Esophagus mucosa (tissue), 1 donor: ENCODE measurements around the gene ARL15. TPM values are rescaled to one million over a fixed set of nuclear protein-coding genes. Genes with fewer than 3 reads are reported as not detected.

ENCODE experiments used
- ATAC-seq: fragments of 200-7000 bp; cut with Tn5 transposase; one replicate; pipeline ENCODE4 v1.9.1; 2020
- total RNA-seq: library from RNA; stranded (reverse); gene quantifications from one replicate; pipeline ENCODE4 v1.2.4, GENCODE V29; 2023
- donor health status: DM: yes; HTN: yes; CAD: no.

Gene ARL15
- total RNA-seq, 1 donor from 2014 or later = 10.1 TPM

DNA sequence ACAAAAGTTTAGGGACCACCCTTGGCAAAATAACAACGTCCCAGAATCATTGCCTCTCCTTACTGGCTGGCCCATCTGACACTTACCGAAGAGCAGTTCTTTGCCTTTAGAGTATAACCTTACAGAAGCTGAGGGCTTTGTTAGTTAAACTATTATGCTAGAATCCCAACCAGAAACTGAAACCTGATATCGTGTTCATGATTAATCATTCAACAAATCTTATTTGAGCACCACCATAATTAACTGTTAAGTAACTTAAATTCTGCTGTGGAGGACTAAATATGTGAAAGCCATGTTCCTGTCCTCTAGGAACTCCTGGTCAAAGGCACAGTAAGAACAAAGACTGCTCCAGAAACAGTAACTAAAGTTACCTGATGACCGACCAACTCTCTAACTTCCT lies 104.9 kb downstream of the ARL15 start:
- no peak for ATAC-seq

GRCh38 chr5:54197018-54197417 lies 113.4 kb downstream of the ARL15 start:
- no peak for ATAC-seq

- ATAC-seq = no peak
These were observed 114.7 kb downstream of the ARL15 start for GRCh38 chr5:54195701-54196100.

GRCh38 chr5:54194318-54194717 lies 116.1 kb downstream of the ARL15 start:
- ATAC-seq = no peak

DNA sequence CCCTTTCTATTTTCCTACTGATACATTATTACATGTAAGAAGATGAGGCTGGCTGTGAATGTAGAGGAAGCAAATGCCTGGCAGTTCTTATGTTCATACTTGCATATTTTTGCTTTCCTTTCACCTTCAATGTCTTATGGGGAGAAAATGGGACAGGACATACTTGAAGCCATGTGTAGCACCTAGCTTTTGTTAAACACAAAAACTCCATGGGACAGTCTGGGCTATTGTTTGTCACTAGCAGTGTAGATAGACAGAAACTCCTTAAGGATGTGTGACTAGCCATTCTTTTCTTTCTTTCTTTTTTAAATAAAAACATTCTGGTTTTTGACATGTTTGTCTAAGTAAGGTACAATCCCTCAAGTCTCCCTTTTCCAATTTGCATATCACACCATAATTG lies 122.7 kb downstream of the ARL15 start:
- ATAC-seq = no peak

DNA sequence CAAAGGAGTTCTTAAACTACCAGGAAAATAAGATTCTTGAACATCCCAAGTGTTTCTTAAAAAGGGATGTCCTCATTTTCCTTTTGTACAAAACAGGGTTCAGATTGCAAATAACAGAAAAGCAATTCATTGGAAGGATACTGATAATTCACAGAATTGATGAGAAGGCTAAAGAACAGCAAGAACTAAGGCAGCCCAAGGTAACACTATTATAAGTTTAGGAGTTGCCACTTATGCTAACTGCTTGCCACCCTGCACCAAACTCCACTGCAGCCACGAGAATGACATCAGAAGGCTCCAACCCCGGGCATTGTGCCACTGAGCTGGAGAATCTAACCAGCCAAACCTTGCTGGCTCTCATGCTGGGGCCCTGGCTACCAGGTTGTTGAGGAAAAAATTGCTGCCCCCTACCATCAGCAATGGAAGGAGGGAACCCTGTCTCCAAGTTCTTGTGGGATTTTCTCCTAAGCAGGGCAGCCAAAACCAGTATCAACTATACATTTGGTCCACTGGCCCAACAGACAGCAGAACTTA lies 123.4 kb downstream of the ARL15 start:
- no peak for ATAC-seq

DNA sequence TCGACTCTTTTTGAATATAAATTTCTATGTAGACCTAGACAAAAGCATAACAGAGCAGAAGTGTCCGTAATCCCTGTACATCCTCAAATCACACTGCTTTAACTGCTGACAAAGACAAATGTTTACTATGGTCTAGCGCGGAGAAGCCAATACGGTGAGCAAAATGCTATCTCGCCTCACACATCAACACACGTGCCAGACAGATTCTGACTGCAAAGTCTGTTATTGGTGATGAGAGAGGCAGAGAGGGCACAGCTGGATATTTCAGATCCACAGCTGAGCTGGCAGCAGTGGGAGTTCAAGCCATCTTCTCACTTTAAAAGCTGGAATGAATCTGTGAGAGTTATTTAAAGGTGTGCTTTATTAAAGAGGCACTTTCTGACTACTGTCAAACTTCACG lies 124.3 kb downstream of the ARL15 start:
- ATAC-seq = no peak

DNA sequence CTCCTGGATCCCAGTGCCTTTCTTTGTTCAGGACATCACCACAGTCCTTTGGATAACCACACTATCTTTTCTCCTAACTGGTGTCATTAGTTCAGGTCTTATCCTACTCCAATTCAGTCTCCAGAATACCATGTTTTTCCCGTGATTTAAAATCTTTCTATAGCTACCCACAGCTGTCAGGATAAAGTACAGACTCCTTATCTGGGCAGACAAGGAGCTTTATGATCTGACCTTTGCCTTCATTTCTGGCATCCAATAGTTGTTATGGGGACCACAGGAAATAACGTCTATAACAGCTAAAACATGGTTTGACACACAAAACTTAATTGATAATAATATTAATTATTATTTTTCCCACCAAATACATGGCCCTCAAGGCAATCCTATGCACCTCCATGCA lies 125.6 kb downstream of the ARL15 start:
- ATAC-seq = no peak

DNA sequence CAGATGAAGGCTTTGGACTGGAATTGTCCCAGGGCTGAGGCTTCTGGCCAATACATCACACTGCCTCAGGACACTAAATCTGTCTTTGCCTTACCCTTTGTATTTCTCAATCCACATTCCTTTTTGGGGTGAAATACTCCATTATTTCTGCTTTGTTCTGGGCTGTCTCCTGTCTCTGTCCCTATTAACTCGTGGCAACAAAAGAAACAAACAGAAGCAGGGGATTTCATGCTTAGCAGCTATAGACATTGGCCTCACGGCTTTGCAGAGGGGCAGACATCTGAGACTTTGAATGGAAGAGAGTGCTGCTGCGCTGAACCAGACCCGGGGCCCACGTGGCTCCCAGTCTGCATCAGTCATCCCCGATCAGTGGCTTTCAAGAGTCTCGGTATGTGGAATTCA lies 129.7 kb downstream of the ARL15 start:
- ATAC-seq = no peak

GRCh38 chr5:54178991-54179390 lies 131.4 kb downstream of the ARL15 start:
- no peak for ATAC-seq

DNA sequence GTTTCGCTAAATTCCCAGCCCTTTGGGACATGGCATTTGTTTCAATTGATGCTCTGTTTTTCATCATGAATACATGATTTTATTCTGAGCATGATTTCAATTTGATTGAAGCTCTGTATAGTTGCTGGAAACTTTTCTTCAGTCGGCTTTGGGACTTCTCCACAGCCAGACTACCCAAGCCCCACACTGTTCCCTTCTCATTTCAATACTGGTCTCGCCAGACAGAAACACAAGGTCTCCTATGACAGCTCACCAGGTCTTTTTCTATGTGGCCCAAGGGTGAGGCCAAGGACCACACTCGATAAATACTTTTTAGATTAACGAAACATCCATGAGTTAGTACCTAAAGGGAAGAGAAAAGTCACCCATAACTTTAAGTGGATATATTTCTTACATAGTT lies 132.2 kb downstream of the ARL15 start:
- ATAC-seq = no peak

DNA sequence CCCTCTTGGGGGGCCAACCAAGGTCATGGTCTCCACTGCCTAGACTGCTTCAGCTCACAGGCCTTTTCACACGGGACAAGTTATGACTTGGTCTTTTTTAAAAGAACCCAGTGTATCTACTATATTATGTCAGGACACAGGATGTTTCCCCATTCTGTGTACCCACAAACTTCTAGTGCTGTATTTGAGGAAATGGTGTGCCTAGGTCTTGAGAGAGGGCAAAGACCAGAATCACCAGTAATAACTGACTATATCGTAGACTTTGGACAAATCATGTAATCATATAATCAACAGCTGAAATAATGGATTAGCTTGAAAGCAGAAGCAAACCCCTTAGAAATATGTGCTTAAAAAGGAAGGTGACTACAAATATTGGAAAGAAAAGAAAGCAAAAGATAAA lies 133.3 kb downstream of the ARL15 start:
- ATAC-seq = no peak

DNA sequence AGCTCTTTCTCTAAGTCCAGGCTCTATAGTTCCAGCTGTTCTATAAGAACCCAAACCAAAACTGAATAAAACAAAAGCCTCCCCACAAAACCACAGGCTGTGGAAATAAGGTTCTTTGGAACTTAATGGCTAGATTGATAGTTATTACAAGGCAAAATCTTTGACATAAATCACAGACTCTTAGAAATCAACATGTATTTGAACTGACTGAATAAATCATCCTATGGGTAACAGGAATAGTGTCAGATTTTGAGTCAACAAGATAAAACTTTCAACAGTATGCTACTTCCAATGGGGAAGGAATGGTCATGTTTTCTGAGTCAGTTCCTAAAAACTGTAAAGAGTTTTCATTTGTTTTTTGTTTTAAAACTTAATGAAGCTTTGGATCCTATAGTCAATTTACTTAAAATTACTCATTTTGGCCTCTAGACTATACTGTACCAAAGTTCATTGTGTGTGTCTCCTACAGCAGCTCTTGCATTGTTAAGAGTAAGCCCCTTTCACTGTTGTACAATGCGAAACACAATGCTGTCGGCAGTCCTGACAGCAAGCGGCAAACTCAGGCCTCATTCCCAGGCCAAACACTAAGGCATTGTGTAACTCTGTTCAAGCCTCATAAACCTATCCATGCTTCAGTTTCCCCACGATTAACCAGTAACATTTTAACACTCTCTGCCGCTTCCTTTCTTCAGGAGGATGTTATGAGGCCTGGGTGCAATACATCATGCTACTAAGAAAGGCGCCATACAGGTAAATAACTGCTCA lies 134.1 kb downstream of the ARL15 start:
- ATAC-seq = no peak

DNA sequence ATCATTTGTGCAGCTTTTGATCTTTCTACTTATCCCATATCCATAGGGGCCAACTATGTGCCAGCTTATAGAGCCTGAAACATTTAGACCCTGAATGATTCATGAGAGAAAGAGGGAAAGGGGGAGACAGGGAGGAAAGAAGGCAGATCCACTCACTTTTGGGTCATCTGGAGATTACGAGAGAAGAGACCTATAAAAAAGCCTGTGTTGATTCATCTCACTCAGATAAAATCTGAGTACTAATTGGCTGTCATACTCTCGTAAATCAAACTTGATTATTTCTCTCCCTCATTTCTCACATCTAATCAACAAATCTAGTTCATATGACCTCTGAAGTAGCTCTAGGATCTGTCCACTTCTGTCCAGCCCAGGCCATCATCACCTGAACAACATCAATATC lies 137.1 kb downstream of the ARL15 start:
- no peak for ATAC-seq

DNA sequence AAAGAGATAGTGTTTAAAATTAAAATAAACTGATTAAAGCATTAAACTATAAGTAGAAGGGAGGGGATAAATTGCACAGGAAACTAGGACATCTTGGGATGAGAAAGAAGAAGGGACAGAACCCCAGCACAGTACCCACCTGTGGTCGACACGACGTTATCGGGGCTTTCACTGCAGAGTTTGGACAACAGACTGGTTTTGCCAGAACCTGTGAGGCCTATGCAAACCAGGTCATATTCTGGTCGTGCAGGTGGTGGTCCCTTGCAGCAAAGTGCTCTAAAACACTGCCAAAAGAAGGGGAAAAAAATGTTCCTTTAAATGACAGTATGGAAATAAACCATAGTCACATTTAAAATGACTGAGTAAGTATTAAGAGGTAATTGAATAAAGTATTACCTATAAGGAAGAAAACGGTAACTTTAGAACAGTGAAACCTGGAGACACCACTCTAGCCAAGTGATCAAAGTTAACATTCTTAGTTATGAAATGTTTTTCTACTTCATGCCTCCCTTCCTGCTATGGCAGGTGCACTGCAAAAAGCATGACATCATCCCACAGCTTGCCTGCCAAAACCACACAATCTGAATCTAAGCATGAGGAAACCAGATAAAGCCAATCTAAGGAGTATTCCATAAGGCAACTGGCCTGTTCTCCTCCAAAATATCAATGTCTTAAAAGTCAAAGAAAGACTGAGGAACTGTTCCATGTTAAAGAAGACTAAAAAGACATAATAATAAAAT lies 138.6 kb downstream of the ARL15 start:
- no peak for ATAC-seq

GRCh38 chr5:54165687-54166086 lies 144.7 kb downstream of the ARL15 start:
- no peak for ATAC-seq

GRCh38 chr5:54162184-54162583 lies 148.2 kb downstream of the ARL15 start:
- ATAC-seq = no peak

DNA sequence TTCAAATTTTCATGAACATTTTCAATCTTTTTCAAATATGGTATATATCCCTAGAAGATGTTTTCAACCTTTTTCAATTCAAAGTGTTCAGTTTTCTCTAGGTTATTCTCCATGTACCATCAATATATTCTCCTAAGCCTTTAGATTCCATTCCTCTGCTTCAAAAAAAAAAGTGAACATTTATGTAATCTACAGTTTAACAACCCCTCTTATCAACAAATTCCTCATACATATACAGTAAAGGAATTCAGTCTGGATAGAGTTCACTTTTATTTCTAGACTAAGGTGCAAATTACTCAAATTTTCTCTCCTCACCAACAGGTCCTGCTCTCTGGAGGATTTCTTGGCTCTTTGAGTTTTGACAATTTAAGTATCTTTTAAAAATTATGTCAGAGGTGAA lies 150.0 kb downstream of the ARL15 start:
- no peak for ATAC-seq

DNA sequence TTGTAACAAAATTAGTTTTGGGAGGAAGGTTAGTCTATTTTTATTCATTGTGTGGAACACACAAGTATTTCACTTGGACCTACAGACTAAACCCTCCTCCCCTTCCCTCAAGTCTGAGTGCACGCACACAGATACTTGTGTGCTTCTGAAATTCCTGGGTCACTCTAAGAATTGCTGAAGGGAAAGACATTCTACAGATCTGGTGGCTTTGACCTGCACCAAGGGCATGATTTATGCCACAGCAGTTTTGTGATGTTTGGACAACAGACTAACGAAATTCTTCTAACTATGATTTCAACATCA lies 150.5 kb downstream of the ARL15 start:
- ATAC-seq = no peak

DNA sequence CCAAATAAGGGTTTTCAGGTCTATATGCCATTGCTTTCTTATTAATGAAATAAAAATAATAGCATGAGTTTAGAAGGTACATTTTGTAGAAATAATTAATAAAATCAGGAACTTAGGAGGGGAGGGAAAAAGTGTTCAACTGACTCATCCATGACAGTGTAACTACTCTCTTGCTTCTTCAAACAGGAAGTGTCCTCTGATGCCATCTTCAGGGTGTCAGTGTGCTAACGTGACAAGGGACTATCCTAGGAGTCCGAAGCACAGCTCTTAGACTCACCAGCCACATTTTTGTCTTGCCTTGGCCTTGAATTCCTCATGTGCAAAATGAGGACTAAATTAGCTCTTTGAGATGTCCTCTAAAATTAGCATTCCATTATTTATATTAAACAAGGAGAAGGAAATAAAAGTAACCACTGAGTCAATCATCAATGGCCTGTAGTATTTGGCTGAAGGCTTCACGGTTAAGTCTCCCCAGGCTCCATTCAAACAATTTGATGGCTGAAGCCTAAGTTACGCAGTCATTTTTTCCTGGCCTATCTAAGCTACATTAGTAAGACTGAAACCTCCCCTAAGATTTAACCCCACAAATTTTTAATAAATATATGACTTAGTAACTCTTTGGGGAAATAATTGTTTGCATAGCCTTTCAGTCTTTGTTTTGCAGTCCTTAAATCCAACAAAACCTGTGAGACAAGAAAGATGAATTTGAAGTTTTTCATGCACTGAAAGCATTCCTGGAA lies 151.1 kb downstream of the ARL15 start:
- no peak for ATAC-seq

DNA sequence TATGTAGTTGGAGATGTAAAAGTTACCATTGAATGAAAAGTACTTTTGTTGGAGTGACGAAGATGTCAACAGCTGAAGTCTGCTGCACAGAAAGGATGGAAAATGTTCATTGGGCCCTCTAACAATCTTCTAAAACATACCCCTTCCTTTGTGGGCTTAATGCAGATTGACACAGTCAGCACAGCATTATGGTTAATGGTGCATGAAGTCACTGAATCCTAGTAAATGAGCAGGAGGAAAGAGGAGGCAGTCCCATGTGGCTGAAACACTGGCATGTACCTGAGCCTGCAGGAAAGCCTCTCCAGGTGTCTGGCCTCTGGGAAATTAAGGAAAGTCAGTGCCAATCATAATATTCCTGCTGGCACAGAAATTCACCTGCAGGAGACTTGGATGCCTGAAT lies 153.8 kb downstream of the ARL15 start:
- no peak for ATAC-seq

GRCh38 chr5:54150841-54151240 lies 159.5 kb downstream of the ARL15 start:
- no peak for ATAC-seq

- no peak for ATAC-seq
These were observed 161.5 kb downstream of the ARL15 start for GRCh38 chr5:54148858-54149257.
